Eye (tissue), 1 donor: ENCODE data around the gene WDR48.

Source experiments
- DNase-seq: peaks from one replicate; pipeline ENCODE4 v3.0.0-alpha.2; 2015

Gene WDR48

DNA sequence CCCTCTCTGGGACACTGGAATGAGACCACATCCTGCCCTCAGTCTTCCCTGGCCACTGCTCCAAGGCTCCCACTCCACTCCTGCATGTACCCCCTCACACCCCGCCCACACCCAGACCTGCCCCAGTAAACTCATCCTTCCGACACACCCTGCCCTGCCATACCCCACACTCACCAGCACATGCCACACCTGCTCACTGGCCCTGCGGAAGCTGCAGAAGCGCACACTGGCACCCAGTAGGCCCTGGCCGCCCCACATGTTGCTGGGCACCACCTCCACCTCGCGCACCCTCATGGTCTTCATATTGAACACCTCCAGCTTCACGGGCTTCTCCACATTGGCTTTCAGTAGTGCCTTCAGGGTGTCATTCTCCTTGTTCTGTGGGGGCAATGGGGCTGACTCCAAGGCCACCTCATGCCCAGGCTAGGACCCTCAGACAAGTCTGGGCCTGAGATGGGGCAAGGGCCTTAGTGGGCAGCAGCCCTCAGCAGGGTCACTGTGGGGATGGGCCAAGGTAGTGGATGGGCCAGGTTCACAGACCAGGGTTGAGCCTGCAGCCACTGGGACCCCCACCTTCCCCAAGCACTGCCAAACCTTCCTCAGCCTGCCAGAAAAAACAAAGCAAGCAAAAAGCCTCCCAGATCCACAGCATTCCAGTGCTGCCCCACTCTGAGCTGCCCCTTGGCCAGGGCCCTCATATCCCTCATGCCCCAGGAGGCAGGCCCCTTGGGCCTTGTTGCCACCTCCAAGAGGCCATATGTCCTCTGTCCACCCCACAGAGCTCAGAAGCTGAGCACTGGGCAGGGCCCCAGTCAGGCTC is 50.9 kb downstream of the WDR48 start:
- DNase-seq: no peak

- no peak for DNase-seq
These were observed 51.5 kb downstream of the WDR48 start for GRCh38 chr3:39103324-39103693.

GRCh38 chr3:39103791-39104552 is 52.2 kb downstream of the WDR48 start:
- DNase-seq: no peak

DNA sequence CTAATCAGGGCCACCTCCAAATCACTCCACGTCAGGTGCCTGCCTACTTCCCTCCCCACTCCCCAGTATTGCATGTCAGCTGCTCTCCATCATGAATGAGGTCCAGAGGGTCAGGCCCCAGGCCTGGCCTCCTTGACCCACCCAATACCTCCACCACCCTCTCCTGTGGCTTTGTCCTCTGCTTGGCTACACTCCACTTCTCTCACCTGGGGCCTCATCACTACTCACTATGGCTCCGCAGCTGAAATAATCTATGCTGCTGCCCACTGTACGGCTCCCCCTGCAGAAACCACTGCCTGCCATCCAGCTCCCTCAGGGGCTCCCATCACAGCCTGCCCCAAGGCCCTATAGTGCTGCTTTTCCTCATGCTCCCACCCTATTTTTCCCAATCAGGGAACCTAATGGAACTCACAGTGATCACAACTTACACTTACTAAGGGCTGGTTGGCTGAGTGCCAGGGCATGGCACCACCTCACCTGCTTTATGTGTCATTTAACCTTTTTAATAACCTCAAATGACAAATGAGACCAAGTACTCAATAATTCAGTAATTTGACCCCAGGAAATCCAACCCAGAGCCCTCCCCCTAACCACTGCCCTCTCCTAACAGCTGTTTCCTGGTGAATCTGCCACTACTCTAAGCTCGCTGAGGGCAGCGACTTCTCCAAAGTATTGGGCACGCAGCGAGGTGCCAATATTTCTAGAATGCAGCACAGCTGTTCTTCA is 53.3 kb downstream of the WDR48 start:
- no peak for DNase-seq

- DNase-seq: no peak
These were observed 53.9 kb downstream of the WDR48 start for GRCh38 chr3:39105687-39106063.

GRCh38 chr3:39106281-39106811 is 54.5 kb downstream of the WDR48 start:
- peak; percentile 64 for DNase-seq

DNA sequence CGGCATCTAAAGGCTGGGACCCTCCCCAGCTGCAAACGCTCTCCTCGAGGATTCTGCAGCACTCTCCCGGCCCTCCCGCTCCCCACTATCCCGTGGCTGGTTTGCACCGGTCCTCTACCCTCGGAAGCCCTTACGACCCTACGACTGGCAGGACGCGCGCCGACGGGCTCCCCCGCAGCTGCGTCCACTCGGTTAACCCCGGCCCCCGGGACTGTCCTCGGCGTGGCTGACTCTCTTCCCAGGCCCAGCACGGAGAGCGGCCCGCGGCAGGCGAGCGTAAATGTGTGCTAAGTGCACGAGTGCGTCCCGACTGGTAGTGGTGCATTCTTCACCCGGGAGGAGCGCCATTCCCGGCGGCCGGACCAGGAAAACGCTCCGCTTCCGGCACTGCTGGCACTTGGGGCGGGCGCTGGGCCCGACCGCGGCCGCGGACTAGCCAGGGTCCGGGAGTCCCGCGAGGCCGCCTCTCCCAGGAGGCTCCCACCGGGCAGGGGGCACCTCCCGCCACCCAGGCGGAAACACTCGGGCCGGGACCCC is 55.1 kb downstream of the WDR48 start:
- DNase-seq: peak; percentile 83

GRCh38 chr3:39107388-39108199 is 55.8 kb downstream of the WDR48 start, which contains the start of the genes GORASP1 and TTC21A:
Gene GORASP1, minus strand, starts transcription at chr3:39107627. Its CDS starts 86 bp downstream, at chr3:39107541.
Gene TTC21A, plus strand, starts transcription at chr3:39107680. Its CDS starts 158 bp downstream, at chr3:39107838.
- peak; percentile 97 for DNase-seq

GRCh38 chr3:39108200-39108710 is 56.4 kb downstream of the WDR48 start:
- DNase-seq: no peak

GRCh38 chr3:39109086-39109485 is 57.3 kb downstream of the WDR48 start:
- DNase-seq: no peak

GRCh38 chr3:39110041-39110639 is 58.3 kb downstream of the WDR48 start:
- DNase-seq: no peak

GRCh38 chr3:39112113-39112512 is 60.3 kb downstream of the WDR48 start:
- DNase-seq: no peak

DNA sequence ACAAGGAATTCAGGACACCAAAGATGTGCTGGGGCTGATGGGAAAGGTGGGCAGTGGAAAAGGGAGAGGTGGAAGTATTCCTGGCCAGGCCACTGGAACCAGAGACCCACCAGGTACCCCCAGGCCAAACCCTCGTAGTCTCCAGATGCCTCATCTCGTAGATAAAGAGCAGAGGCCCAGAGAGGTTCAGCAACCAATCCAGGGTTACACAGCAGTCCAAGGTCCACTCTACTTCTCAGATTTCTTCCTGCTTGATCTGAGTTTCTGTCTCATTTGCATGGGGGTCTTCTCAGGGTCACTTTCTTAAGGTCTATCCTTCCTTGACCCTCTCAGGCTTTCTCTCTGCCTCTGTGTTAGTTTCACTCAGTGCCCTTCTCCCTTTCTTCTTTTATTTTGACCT is 60.7 kb downstream of the WDR48 start:
- DNase-seq: no peak

GRCh38 chr3:39113291-39113690 is 61.5 kb downstream of the WDR48 start:
- no peak for DNase-seq

DNA sequence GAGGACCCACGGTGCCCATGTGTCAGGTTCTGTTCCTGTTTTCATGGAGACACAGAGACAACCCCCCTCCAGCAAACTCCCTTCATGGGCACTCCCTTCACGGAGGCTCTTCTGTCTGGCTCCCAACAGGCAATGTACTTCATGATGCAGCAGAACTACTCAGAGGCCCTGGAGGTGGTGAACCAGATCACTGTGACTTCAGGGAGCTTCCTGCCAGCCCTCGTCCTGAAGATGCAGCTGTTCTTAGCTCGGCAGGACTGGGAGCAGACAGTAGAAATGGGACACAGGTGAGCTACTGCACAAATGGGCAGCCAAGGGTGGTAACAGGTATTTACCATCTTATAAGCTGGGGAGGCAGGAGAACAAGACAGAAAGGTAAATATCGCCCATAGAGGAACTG is 62.6 kb downstream of the WDR48 start:
- DNase-seq: no peak

- DNase-seq: no peak
These were observed 64.1 kb downstream of the WDR48 start for GRCh38 chr3:39115870-39116269.

- no peak for DNase-seq
These were observed 66.3 kb downstream of the WDR48 start for GRCh38 chr3:39118079-39118478.

- no peak for DNase-seq
These were observed 67.3 kb downstream of the WDR48 start for GRCh38 chr3:39118931-39119660.

DNA sequence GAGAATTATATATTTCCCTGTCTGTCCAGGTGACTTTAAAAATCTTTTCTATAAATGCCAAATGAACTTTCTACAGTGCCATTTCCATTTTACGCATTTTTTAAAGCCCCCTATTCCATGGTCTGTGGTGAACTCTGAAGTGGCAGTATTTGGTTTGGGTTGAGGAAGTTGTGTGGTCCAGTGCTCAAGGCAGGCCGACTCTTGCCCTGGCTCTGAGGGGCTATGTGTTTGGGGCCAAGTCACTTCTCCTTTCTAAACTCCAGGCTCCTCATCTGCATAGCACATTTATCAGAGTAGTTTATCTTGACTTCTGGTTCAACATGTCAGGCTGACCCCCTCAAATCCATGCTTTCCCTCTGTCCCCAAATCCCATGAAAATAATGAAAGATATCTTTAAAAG is 69.8 kb downstream of the WDR48 start:
- DNase-seq: no peak

- no peak for DNase-seq
These were observed 71.0 kb downstream of the WDR48 start for GRCh38 chr3:39122813-39123212.
